Peyer's patch (tissue), 4 donors: ENCODE results near the gene CD300H.

Source experiments
- POLR2A ChIP-seq, 2 donors: fragments of 450-650 bp; IDR thresholded peaks; one replicate each; pipeline ENCODE4 v1.5.1; 2017; ENCODE audit warnings: antibody characterized with exemption in 2 of 2, mild to moderate bottlenecking in 2 of 2, moderate library complexity in 2 of 2
- TF ChIP-seq, protein P1 (sequence below), 6 experiments: fragments of 450-650 bp in 4 of 6; fragments of 200-600 bp in 2 of 6; sonication (generic) in 1 of 6; IDR thresholded peaks; one replicate each; pipeline ENCODE4 v1.5.1; 2017 to 2019; ENCODE audit warnings: antibody characterized with exemption in 6 of 6, mild to moderate bottlenecking in 3 of 6, moderate library complexity in 1 of 6

DNA sequence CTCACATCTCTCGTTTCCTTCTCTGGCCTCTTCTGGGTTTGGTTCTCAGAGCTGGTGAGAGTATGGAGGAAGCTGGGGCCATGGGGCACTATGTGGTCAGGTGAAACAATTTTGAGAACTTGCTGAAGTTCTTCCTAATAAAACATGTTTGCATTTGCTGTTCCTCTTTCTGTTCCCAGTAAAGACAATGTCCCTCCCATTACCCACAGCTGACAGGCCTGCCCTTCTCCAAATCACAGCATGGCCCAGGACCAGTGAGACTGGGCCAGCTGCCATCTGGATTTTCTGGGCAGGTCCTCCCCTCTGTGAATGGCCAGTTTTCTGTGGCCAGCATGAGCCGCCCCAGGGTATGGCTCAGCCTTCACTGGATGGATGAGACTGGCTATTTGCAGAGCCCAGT, at the start of gene CD300H:
- TF ChIP-seq, protein P1, sequence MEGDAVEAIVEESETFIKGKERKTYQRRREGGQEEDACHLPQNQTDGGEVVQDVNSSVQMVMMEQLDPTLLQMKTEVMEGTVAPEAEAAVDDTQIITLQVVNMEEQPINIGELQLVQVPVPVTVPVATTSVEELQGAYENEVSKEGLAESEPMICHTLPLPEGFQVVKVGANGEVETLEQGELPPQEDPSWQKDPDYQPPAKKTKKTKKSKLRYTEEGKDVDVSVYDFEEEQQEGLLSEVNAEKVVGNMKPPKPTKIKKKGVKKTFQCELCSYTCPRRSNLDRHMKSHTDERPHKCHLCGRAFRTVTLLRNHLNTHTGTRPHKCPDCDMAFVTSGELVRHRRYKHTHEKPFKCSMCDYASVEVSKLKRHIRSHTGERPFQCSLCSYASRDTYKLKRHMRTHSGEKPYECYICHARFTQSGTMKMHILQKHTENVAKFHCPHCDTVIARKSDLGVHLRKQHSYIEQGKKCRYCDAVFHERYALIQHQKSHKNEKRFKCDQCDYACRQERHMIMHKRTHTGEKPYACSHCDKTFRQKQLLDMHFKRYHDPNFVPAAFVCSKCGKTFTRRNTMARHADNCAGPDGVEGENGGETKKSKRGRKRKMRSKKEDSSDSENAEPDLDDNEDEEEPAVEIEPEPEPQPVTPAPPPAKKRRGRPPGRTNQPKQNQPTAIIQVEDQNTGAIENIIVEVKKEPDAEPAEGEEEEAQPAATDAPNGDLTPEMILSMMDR (IDR thresholded peaks at IDR 0.05), result no peak
- TF ChIP-seq POLR2A (IDR thresholded peaks at IDR 0.05), result no peak
